ENCODE measurements around the gene CHADL.

Gene CHADL

GRCh38 chr22:41250127-41250526 is 9.4 kb upstream of the CHADL start:
- WGBS (ENCODE audit: extremely low coverage, insufficient coverage, insufficient read length): no CpG with 5 or more reads among the region's 12 CpGs
- H3K18ac ChIP-seq (ENCODE audit: low read length): no peak overlapping the region
- no peaks in the 10 kb centered on the region for H3K79me2 ChIP-seq (ENCODE audit: control insufficient read depth, insufficient read depth, low read length, poor library complexity)
- H3K9ac ChIP-seq (ENCODE audit: low read length): no peak overlapping the region
- no peak overlapping the region for H3K4me3 ChIP-seq (ENCODE audit: low read depth, low read length)
- H4K12ac ChIP-seq (ENCODE audit: low read depth, low read length): no peak overlapping the region
- no peak overlapping the region for H2AK5ac ChIP-seq (ENCODE audit: low read length)
- no peaks in the 10 kb centered on the region for H3K9me3 ChIP-seq (ENCODE audit: insufficient read depth, low read depth, low read length)
- DNase-seq: no peak
- H4K8ac ChIP-seq (ENCODE audit: low read depth, low read length): no peak overlapping the region
- no peaks in the 10 kb centered on the region for H3K79me1 ChIP-seq (ENCODE audit: low read length)
- H3K23ac ChIP-seq (ENCODE audit: low read length): no peak overlapping the region
- no peak overlapping the region for H3K4me2 ChIP-seq (ENCODE audit: low read length)
- H3K14ac ChIP-seq (ENCODE audit: low read length): no peak overlapping the region
- no peak overlapping the region for H3K27ac ChIP-seq (ENCODE audit: low read depth, low read length)
- H3K4me1 ChIP-seq (ENCODE audit: control insufficient read depth in 1 of 2, insufficient read depth in 2 of 2, low read length in 2 of 2): no peaks in the 10 kb centered on the region
- H4K91ac ChIP-seq (ENCODE audit: low read depth, low read length): no peak overlapping the region
- H2BK120ac ChIP-seq (ENCODE audit: insufficient read depth, low read length, poor library complexity): no peak overlapping the region
- no peak overlapping the region for H2BK5ac ChIP-seq (ENCODE audit: low read depth, low read length, poor library complexity)
- H3K27me3 ChIP-seq (ENCODE audit: insufficient read depth, low read length): no peaks in the 10 kb centered on the region
- no peak overlapping the region for H2BK12ac ChIP-seq (ENCODE audit: low read length)
- H2AFZ ChIP-seq (ENCODE audit: insufficient read depth, low read length, poor library complexity): no peak overlapping the region
- no peak overlapping the region for H3K4ac ChIP-seq (ENCODE audit: low read depth, low read length)
- H3K36me3 ChIP-seq (ENCODE audit: control insufficient read depth in 1 of 2, insufficient read depth in 2 of 2, low read length in 2 of 2): peaks cover 85 to 90% of the 10 kb centered on the region in 2 experiments

GRCh38 chr22:41249442-41249841 is 8.7 kb upstream of the CHADL start:
- H3K27ac ChIP-seq (ENCODE audit: low read depth, low read length): no peak overlapping the region
- H2BK12ac ChIP-seq (ENCODE audit: low read length): no peak overlapping the region
- no peak overlapping the region for H3K14ac ChIP-seq (ENCODE audit: low read length)
- H3K4me1 ChIP-seq (ENCODE audit: control insufficient read depth in 1 of 2, insufficient read depth in 2 of 2, low read length in 2 of 2): no peaks in the 10 kb centered on the region
- no peak overlapping the region for H2AFZ ChIP-seq (ENCODE audit: insufficient read depth, low read length, poor library complexity)
- no peak overlapping the region for H4K8ac ChIP-seq (ENCODE audit: low read depth, low read length)
- H3K4ac ChIP-seq (ENCODE audit: low read depth, low read length): no peak overlapping the region
- no CpG with 5 or more reads among the region's 14 CpGs for WGBS (ENCODE audit: extremely low coverage, insufficient coverage, insufficient read length)
- no peak overlapping the region for H4K91ac ChIP-seq (ENCODE audit: low read depth, low read length)
- H3K4me3 ChIP-seq (ENCODE audit: low read depth, low read length): no peak overlapping the region
- DNase-seq: no peak
- H3K79me1 ChIP-seq (ENCODE audit: low read length): no peaks in the 10 kb centered on the region
- H3K27me3 ChIP-seq (ENCODE audit: insufficient read depth, low read length): no peaks in the 10 kb centered on the region
- no peak overlapping the region for H2BK120ac ChIP-seq (ENCODE audit: insufficient read depth, low read length, poor library complexity)
- no peak overlapping the region for H2BK5ac ChIP-seq (ENCODE audit: low read depth, low read length, poor library complexity)
- H3K23ac ChIP-seq (ENCODE audit: low read length): no peak overlapping the region
- no peaks in the 10 kb centered on the region for H3K79me2 ChIP-seq (ENCODE audit: control insufficient read depth, insufficient read depth, low read length, poor library complexity)
- no peaks in the 10 kb centered on the region for H3K9me3 ChIP-seq (ENCODE audit: insufficient read depth, low read depth, low read length)
- H3K9ac ChIP-seq (ENCODE audit: low read length): no peak overlapping the region
- no peak overlapping the region for H3K4me2 ChIP-seq (ENCODE audit: low read length)
- no peak overlapping the region for H4K12ac ChIP-seq (ENCODE audit: low read depth, low read length)
- no peak overlapping the region for H3K18ac ChIP-seq (ENCODE audit: low read length)
- H2AK5ac ChIP-seq (ENCODE audit: low read length): no peak overlapping the region
- peaks cover 82 to 89% of the 10 kb centered on the region in 2 experiments for H3K36me3 ChIP-seq (ENCODE audit: control insufficient read depth in 1 of 2, insufficient read depth in 2 of 2, low read length in 2 of 2)

- Histone ChIP-seq H3K27ac (ENCODE audit: low read depth, low read length) (no peak overlapping the region), H4K8ac (ENCODE audit: low read depth, low read length) (no peak overlapping the region), H3K9ac (ENCODE audit: low read length) (no peak overlapping the region), H2AFZ (ENCODE audit: insufficient read depth, low read length, poor library complexity) (no peak overlapping the region), H3K27me3 (ENCODE audit: insufficient read depth, low read length) (no peaks in the 10 kb centered on the region), H2AK5ac (ENCODE audit: low read length) (no peak overlapping the region), H3K79me1 (ENCODE audit: low read length) (no peaks in the 10 kb centered on the region), H2BK120ac (ENCODE audit: insufficient read depth, low read length, poor library complexity) (no peak overlapping the region), H3K4me1 (ENCODE audit: control insufficient read depth in 1 of 2, insufficient read depth in 2 of 2, low read length in 2 of 2) (no peaks in the 10 kb centered on the region), H3K4me3 (ENCODE audit: low read depth, low read length) (no peak overlapping the region), H3K14ac (ENCODE audit: low read length) (no peak overlapping the region), H2BK5ac (ENCODE audit: low read depth, low read length, poor library complexity) (no peak overlapping the region), H3K79me2 (ENCODE audit: control insufficient read depth, insufficient read depth, low read length, poor library complexity) (no peaks in the 10 kb centered on the region), H3K9me3 (ENCODE audit: insufficient read depth, low read depth, low read length) (no peaks in the 10 kb centered on the region), H3K23ac (ENCODE audit: low read length) (no peak overlapping the region), H3K36me3 (ENCODE audit: control insufficient read depth in 1 of 2, insufficient read depth in 2 of 2, low read length in 2 of 2) (peaks cover 77 to 82% of the 10 kb centered on the region in 2 experiments), H3K4me2 (ENCODE audit: low read length) (no peak overlapping the region), H4K91ac (ENCODE audit: low read depth, low read length) (no peak overlapping the region), H4K12ac (ENCODE audit: low read depth, low read length) (no peak overlapping the region), H3K4ac (ENCODE audit: low read depth, low read length) (no peak overlapping the region), H3K18ac (ENCODE audit: low read length) (no peak overlapping the region), H2BK12ac (ENCODE audit: low read length) (no peak overlapping the region)
- no CpG with 5 or more reads among the region's 10 CpGs for WGBS (ENCODE audit: extremely low coverage, insufficient coverage, insufficient read length)
- no peak for DNase-seq
Observed at GRCh38 chr22:41248758-41249157, 8.0 kb upstream of the CHADL start.

- no peaks in the 10 kb centered on the region for H3K27me3 ChIP-seq (ENCODE audit: insufficient read depth, low read length)
- no peak overlapping the region for H2BK5ac ChIP-seq (ENCODE audit: low read depth, low read length, poor library complexity)
- no peak for DNase-seq
- no peak overlapping the region for H3K14ac ChIP-seq (ENCODE audit: low read length)
- no peak overlapping the region for H2BK120ac ChIP-seq (ENCODE audit: insufficient read depth, low read length, poor library complexity)
- H3K4me1 ChIP-seq (ENCODE audit: control insufficient read depth in 1 of 2, insufficient read depth in 2 of 2, low read length in 2 of 2): no peaks in the 10 kb centered on the region
- no peak overlapping the region for H3K4me3 ChIP-seq (ENCODE audit: low read depth, low read length)
- no peaks in the 10 kb centered on the region for H3K79me2 ChIP-seq (ENCODE audit: control insufficient read depth, insufficient read depth, low read length, poor library complexity)
- H3K4ac ChIP-seq (ENCODE audit: low read depth, low read length): no peak overlapping the region
- no peak overlapping the region for H4K12ac ChIP-seq (ENCODE audit: low read depth, low read length)
- no peak overlapping the region for H2AK5ac ChIP-seq (ENCODE audit: low read length)
- no peak overlapping the region for H4K8ac ChIP-seq (ENCODE audit: low read depth, low read length)
- no peak overlapping the region for H3K4me2 ChIP-seq (ENCODE audit: low read length)
- H3K23ac ChIP-seq (ENCODE audit: low read length): no peak overlapping the region
- no peak overlapping the region for H3K9ac ChIP-seq (ENCODE audit: low read length)
- no peak overlapping the region for H3K18ac ChIP-seq (ENCODE audit: low read length)
- peaks cover 76 to 80% of the 10 kb centered on the region in 2 experiments for H3K36me3 ChIP-seq (ENCODE audit: control insufficient read depth in 1 of 2, insufficient read depth in 2 of 2, low read length in 2 of 2)
- H2AFZ ChIP-seq (ENCODE audit: insufficient read depth, low read length, poor library complexity): no peak overlapping the region
- no peaks in the 10 kb centered on the region for H3K9me3 ChIP-seq (ENCODE audit: insufficient read depth, low read depth, low read length)
- H4K91ac ChIP-seq (ENCODE audit: low read depth, low read length): no peak overlapping the region
- H3K79me1 ChIP-seq (ENCODE audit: low read length): no peaks in the 10 kb centered on the region
- H2BK12ac ChIP-seq (ENCODE audit: low read length): no peak overlapping the region
- WGBS (ENCODE audit: extremely low coverage, insufficient coverage, insufficient read length): no CpG with 5 or more reads among the region's 15 CpGs
- no peak overlapping the region for H3K27ac ChIP-seq (ENCODE audit: low read depth, low read length)
Observed at GRCh38 chr22:41248314-41248713, 7.6 kb upstream of the CHADL start.
